ENCODE data around the gene ITPR1.

DNA sequence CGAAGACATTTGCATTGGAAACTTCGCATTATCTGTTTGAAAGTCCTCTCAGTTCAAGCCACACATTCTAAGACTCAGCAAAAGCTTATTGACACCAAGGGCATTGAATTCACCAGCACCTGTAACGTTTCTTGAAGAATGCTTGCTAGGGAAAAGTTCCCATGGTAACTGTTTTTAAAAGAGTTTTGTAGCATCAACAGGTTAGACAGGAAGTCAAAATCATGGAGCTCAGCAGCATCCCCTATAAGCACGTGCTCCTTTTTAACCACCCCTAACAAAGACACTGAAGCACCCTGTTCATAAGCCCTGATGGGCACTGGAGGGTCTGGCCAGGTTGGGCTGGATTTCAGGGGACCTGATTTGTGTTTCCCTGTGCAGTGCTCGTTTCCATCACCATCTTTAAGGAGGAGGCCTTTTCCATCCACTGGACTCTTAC lies 256.4 kb downstream of the ITPR1 start:
- TF ChIP-seq CTCF (IDR thresholded peaks at IDR 0.05; ENCODE audit: insufficient read depth, low read depth, low read length) (no peak), EZH2 (IDR thresholded peaks at IDR 0.05; ENCODE audit: insufficient read depth, low read length) (no peak)
